Measurements from ENCODE around the gene PEX5L. TPM values are rescaled to one million over a fixed set of nuclear protein-coding genes. Genes with fewer than 3 reads are reported as not detected.
A peak's percentile ranks its signal among the peaks of the same experiment; 100 is the strongest.

Gene PEX5L
- total RNA-seq, 3 donors from 2014 or later, result 0.12 to 0.78 (median 0.25) TPM

- no peak overlapping the region for H3K4me3 ChIP-seq
- ATAC-seq (no peak), DNase-seq (no peak)
- no peaks in the 10 kb centered on the region for H3K36me3 ChIP-seq (ENCODE audit: low read depth)
- H3K4me1 ChIP-seq (ENCODE audit: low read depth), result no peaks in the 10 kb centered on the region
- no peak for TF ChIP-seq CTCF (IDR thresholded peaks at IDR 0.05)
- no peaks in the 10 kb centered on the region for H3K9me3 ChIP-seq
- intact Hi-C loops (cut with DNase I, micrococcal nuclease), result no loop called here
Observed at GRCh38 chr3:179935710-179936109, 101.0 kb downstream of the PEX5L start.

- no peaks in the 10 kb centered on the region for H3K4me1 ChIP-seq (ENCODE audit: low read depth)
- no peaks in the 10 kb centered on the region for H3K9me3 ChIP-seq
- TF ChIP-seq CTCF (IDR thresholded peaks at IDR 0.05), result no peak
- no peak for DNase-seq
- intact Hi-C loops (cut with DNase I, micrococcal nuclease), result no loop called here
- no peak overlapping the region for H3K4me3 ChIP-seq
- H3K36me3 ChIP-seq (ENCODE audit: low read depth), result no peaks in the 10 kb centered on the region
- no peak for ATAC-seq
Observed at GRCh38 chr3:179933914-179934313, 102.8 kb downstream of the PEX5L start.

- intact Hi-C loops (cut with DNase I, micrococcal nuclease), result no loop called here
- Histone ChIP-seq H3K4me1 (ENCODE audit: low read depth) (no peaks in the 10 kb centered on the region), H3K9me3 (no peaks in the 10 kb centered on the region), H3K36me3 (ENCODE audit: low read depth) (no peaks in the 10 kb centered on the region), H3K4me3 (no peak overlapping the region)
- no peak for ATAC-seq
- no peak for DNase-seq
- no peak for TF ChIP-seq CTCF (IDR thresholded peaks at IDR 0.05)
Observed at GRCh38 chr3:179933080-179933479, 103.7 kb downstream of the PEX5L start.

GRCh38 chr3:179932674-179933073 lies 104.1 kb downstream of the PEX5L start:
- Histone ChIP-seq H3K9me3 (no peaks in the 10 kb centered on the region), H3K36me3 (ENCODE audit: low read depth) (no peaks in the 10 kb centered on the region), H3K4me3 (no peak overlapping the region), H3K4me1 (ENCODE audit: low read depth) (no peaks in the 10 kb centered on the region)
- intact Hi-C loops (cut with DNase I, micrococcal nuclease), result no loop called here
- TF ChIP-seq CTCF (IDR thresholded peaks at IDR 0.05), result no peak
- ATAC-seq (no peak), DNase-seq (no peak)

GRCh38 chr3:179929091-179929529 lies 107.6 kb downstream of the PEX5L start:
- Histone ChIP-seq H3K4me3 (no peak overlapping the region), H3K36me3 (ENCODE audit: low read depth) (no peaks in the 10 kb centered on the region), H3K9me3 (no peaks in the 10 kb centered on the region), H3K4me1 (ENCODE audit: low read depth) (no peaks in the 10 kb centered on the region)
- DNase-seq (peak in 1 of 3 donors; percentile 51), ATAC-seq (no peak)
- intact Hi-C loops (cut with DNase I, micrococcal nuclease), result no loop called here
- peak; percentile 17 for TF ChIP-seq CTCF (IDR thresholded peaks at IDR 0.05)

GRCh38 chr3:179927191-179927590 lies 109.5 kb downstream of the PEX5L start:
- Histone ChIP-seq H3K4me1 (ENCODE audit: low read depth) (no peaks in the 10 kb centered on the region), H3K36me3 (ENCODE audit: low read depth) (no peaks in the 10 kb centered on the region), H3K4me3 (no peak overlapping the region), H3K9me3 (no peaks in the 10 kb centered on the region)
- TF ChIP-seq CTCF (IDR thresholded peaks at IDR 0.05), result no peak
- no peak for DNase-seq
- intact Hi-C loops (cut with DNase I, micrococcal nuclease), result no loop called here
- ATAC-seq, result no peak

Measured in mucosa of descending colon (tissue), 3 donors.